ENCODE measurements around the gene NNT. TPM values are rescaled to one million over a fixed set of nuclear protein-coding genes. Genes with fewer than 3 reads are reported as not detected.

Gene NNT
- total and polyA plus RNA-seq, 9 of the 15 experiments (the other 6 are each of a cell fraction or from before 2014, with no cell fraction given) = 21.9 to 68.6 (median 42.2) TPM

- in situ Hi-C loops (cut with MboI) (no loop called here), intact Hi-C loops (cut with micrococcal nuclease) (no loop called here)
- no peaks in the 10 kb centered on the region for H3K9me3 ChIP-seq (replicated peaks; ENCODE audit: control insufficient read depth, insufficient read depth, low read depth, low read length)
- H4K20me1 ChIP-seq (replicated peaks; ENCODE audit: control insufficient read depth, insufficient read depth, low read length) = no peaks in the 10 kb centered on the region
- ATAC-seq (no peak), FAIRE-seq (no peak), DNase-seq (ENCODE audit: extremely low read depth in 1 of 4, low spot score in 3 of 4) (no peak)
- no peaks in the 10 kb centered on the region for H3K4me1 ChIP-seq (replicated peaks in 1 of 2; ENCODE audit: control insufficient read depth in 2 of 2, insufficient read depth in 2 of 2, low read length in 2 of 2)
- H2AFZ ChIP-seq (ENCODE audit: low read depth, low read length) = no peak overlapping the region
- no peaks in the 10 kb centered on the region for H3K27me3 ChIP-seq (ENCODE audit: control insufficient read depth in 2 of 2, insufficient read depth in 2 of 2, low read length in 2 of 2)
- peaks cover 9% of the 10 kb centered on the region; the same call in 1 of the 3 replicates for H3K36me3 ChIP-seq (ENCODE audit: control insufficient read depth, insufficient read depth, low read length)
- H3K9me1 ChIP-seq (ENCODE audit: control insufficient read depth, insufficient read depth, low read length) = no peaks in the 10 kb centered on the region
- H3K4me3 ChIP-seq = no peak overlapping the region
- CTCF ChIA-PET (ENCODE audit: low intra/inter-chr PET ratio) = no interaction called here
- BruUV-seq (replicated peaks) = no TSS peak
- H3K4me2 ChIP-seq (ENCODE audit: insufficient read depth, low read length) = no peak overlapping the region
- no peaks in the 10 kb centered on the region for H3K79me2 ChIP-seq (ENCODE audit: control insufficient read depth, insufficient read depth, low read length)
- POLR2A ChIA-PET = no interaction called here
- H3K9ac ChIP-seq (ENCODE audit: insufficient read depth in 1 of 2, low read depth in 2 of 2, low read length in 2 of 2) = no peak overlapping the region
- no peak overlapping the region for H3K27ac ChIP-seq (ENCODE audit: extremely low read depth, low read depth, low read length)
- TF ChIP-seq GTF2A2 (tag; IDR thresholded peaks at IDR 0.05) (no peak), HMGXB4 (CRISPR knock-in tag; IDR thresholded peaks at IDR 0.05) (no peak), E2F1 (CRISPR knock-in tag; IDR thresholded peaks at IDR 0.05) (no peak), SMC3 (conservative IDR thresholded peaks at IDR 0.05; ENCODE audit: insufficient read depth, low read depth, low read length) (no peak), RERE (CRISPR knock-in tag; IDR thresholded peaks at IDR 0.05; ENCODE audit: borderline replicate concordance) (no peak), BCLAF1 (IDR thresholded peaks at IDR 0.05; ENCODE audit: borderline replicate concordance in 1 of 2, control insufficient read depth in 1 of 2, low read depth in 2 of 2, low read length in 1 of 2) (no peak), E2F5 (CRISPR knock-in tag; IDR thresholded peaks at IDR 0.05) (no peak)
These were observed 19.3 kb upstream of the NNT start for GRCh38 chr5:43583724-43584123.

All from K562 (cell line).